Astrocyte (in vitro differentiated cells and primary cell): ENCODE results near the gene DSP. TPM values are rescaled to one million over a fixed set of nuclear protein-coding genes. Genes with fewer than 3 reads are reported as not detected.

Experiments used
- DNase-seq: peaks from one replicate; pipeline ENCODE4 v3.0.0-alpha.2; 2010; ENCODE audit warnings: low read depth
- FAIRE-seq: peaks from 2 replicates; lab custom pipeline; 2011; peaks lifted over from hg19 to GRCh38; lab: Jason Lieb, UNC
- H2AFZ ChIP-seq: 2 replicates; pipeline ENCODE4 v1.6.0; 2012; ENCODE audit warnings: low read depth, low read length, inconsistent platforms
- H3K27ac ChIP-seq: 2 replicates; pipeline ENCODE4 v1.5.1; 2011; ENCODE audit warnings: low read depth, low read length, inconsistent platforms
- H3K27me3 ChIP-seq: 2 replicates; pipeline ENCODE4 v1.6.0; 2011; ENCODE audit warnings: low read length, inconsistent platforms; ENCODE audit not compliant: insufficient read depth
- H3K36me3 ChIP-seq: 2 replicates; pipeline ENCODE4 v1.5.1; 2011; ENCODE audit warnings: low read length, inconsistent platforms; ENCODE audit not compliant: insufficient read depth
- H3K4me1 ChIP-seq: 2 replicates; pipeline ENCODE4 v1.5.1; 2011; ENCODE audit warnings: low read length, inconsistent platforms; ENCODE audit not compliant: insufficient read depth
- H3K4me2 ChIP-seq: 2 replicates; pipeline ENCODE4 v1.6.0; 2012; ENCODE audit warnings: low read length, inconsistent platforms
- H3K4me3 ChIP-seq: 2 replicates; pipeline ENCODE4 v1.5.1; 2011; ENCODE audit warnings: low read depth, mild to moderate bottlenecking, low read length, inconsistent platforms; ENCODE audit not compliant: insufficient read depth
- H3K79me2 ChIP-seq: 2 replicates; pipeline ENCODE4 v1.6.0; 2012; ENCODE audit warnings: mild to moderate bottlenecking, low read length, inconsistent platforms; ENCODE audit not compliant: insufficient read depth
- H3K9ac ChIP-seq: 2 replicates; pipeline ENCODE4 v1.6.0; 2012; ENCODE audit warnings: mild to moderate bottlenecking, low read length, inconsistent platforms
- H3K9me3 ChIP-seq: 2 replicates; pipeline ENCODE4 v1.5.1; 2012; ENCODE audit warnings: low read depth, mild to moderate bottlenecking, low read length, inconsistent platforms; ENCODE audit not compliant: insufficient read depth
- H4K20me1 ChIP-seq: 2 replicates; pipeline ENCODE4 v1.6.0; 2012; ENCODE audit warnings: low read length, inconsistent platforms; ENCODE audit not compliant: insufficient read depth
- H3K27ac Mint-ChIP-seq: one replicate; pipeline ENCODE4 v1.8.0; 2021; ENCODE audit warnings: mild to moderate bottlenecking, mixed read lengths; ENCODE audit not compliant: unreplicated experiment
- H3K27me3 Mint-ChIP-seq: one replicate; pipeline ENCODE4 v1.8.0; 2021; ENCODE audit warnings: low read depth, mixed read lengths; ENCODE audit not compliant: unreplicated experiment
- H3K36me3 Mint-ChIP-seq: one replicate; pipeline ENCODE4 v1.8.0; 2021; ENCODE audit warnings: low read depth, mixed read lengths; ENCODE audit not compliant: unreplicated experiment
- H3K4me1 Mint-ChIP-seq: one replicate; pipeline ENCODE4 v1.8.0; 2021; ENCODE audit warnings: low read depth, mixed read lengths; ENCODE audit not compliant: unreplicated experiment
- H3K4me3 Mint-ChIP-seq: one replicate; pipeline ENCODE4 v1.8.0; 2021; ENCODE audit warnings: mild to moderate bottlenecking, moderate library complexity, mixed read lengths; ENCODE audit not compliant: unreplicated experiment
- H3K9me3 Mint-ChIP-seq: one replicate; pipeline ENCODE4 v1.8.0; 2021; ENCODE audit warnings: mild to moderate bottlenecking, mixed read lengths; ENCODE audit not compliant: unreplicated experiment
- CTCF ChIP-seq: IDR thresholded peaks from 2 replicates; pipeline ENCODE4 v1.5.1; 2011; ENCODE audit warnings: low read depth, mild to moderate bottlenecking, inconsistent platforms, low read length, moderate library complexity; ENCODE audit not compliant: insufficient read depth
- EZH2 ChIP-seq: IDR thresholded peaks from 2 replicates; pipeline ENCODE4 v1.6.1; 2012; ENCODE audit warnings: mild to moderate bottlenecking, low read length, inconsistent platforms; ENCODE audit not compliant: insufficient read depth
- total RNA-seq: library from RNA; stranded (reverse); gene quantifications from 2 replicates; pipeline ENCODE4 v1.2.1, GENCODE V29; 2021

The DSP gene
- total RNA-seq, 1 donor from 2014 or later, result 468 TPM

GRCh38 chr6:7580537-7580926 lies 39.1 kb downstream of the DSP start:
- no peaks in the 10 kb centered on the region for H3K79me2 ChIP-seq

GRCh38 chr6:7580927-7581618 lies 39.6 kb downstream of the DSP start:
- H3K27ac Mint-ChIP-seq, result no peak overlapping the region
- H3K9ac ChIP-seq, result no peak overlapping the region
- H3K9me3 Mint-ChIP-seq, result no peaks in the 10 kb centered on the region
- H3K4me1 ChIP-seq, result no peaks in the 10 kb centered on the region
- no peak for FAIRE-seq
- H3K27me3 ChIP-seq, result no peaks in the 10 kb centered on the region
- H3K4me1 Mint-ChIP-seq, result no peaks in the 10 kb centered on the region
- peaks cover 66% of the 10 kb centered on the region for H3K36me3 ChIP-seq
- peaks cover 18% of the 10 kb centered on the region for H4K20me1 ChIP-seq
- peaks cover 36% of the 10 kb centered on the region for H3K36me3 Mint-ChIP-seq
- no peak overlapping the region for H3K4me2 ChIP-seq
- H3K27me3 Mint-ChIP-seq, result no peaks in the 10 kb centered on the region
- no peaks in the 10 kb centered on the region for H3K79me2 ChIP-seq
- no peak overlapping the region for H3K27ac ChIP-seq
- no peak for DNase-seq
- TF ChIP-seq EZH2 (no peak), CTCF (no peak)
- no peaks in the 10 kb centered on the region for H3K9me3 ChIP-seq
- H3K4me3 ChIP-seq, result no peak overlapping the region
- H3K4me3 Mint-ChIP-seq, result no peak overlapping the region
- H2AFZ ChIP-seq, result no peak overlapping the region

More at GRCh38 chr6:7580537-7580926, 39.1 kb downstream of the DSP start:
- Mint-ChIP-seq H3K36me3 (peaks cover 34% of the 10 kb centered on the region), H3K27me3 (no peaks in the 10 kb centered on the region), H3K4me1 (no peaks in the 10 kb centered on the region), H3K27ac (no peak overlapping the region), H3K4me3 (no peak overlapping the region), H3K9me3 (no peaks in the 10 kb centered on the region)
- FAIRE-seq, result no peak
- Histone ChIP-seq H3K9ac (no peak overlapping the region), H3K4me1 (no peaks in the 10 kb centered on the region), H4K20me1 (peaks cover 18% of the 10 kb centered on the region), H3K27ac (no peak overlapping the region), H3K4me3 (no peak overlapping the region), H3K4me2 (no peak overlapping the region), H3K9me3 (no peaks in the 10 kb centered on the region), H3K27me3 (no peaks in the 10 kb centered on the region), H3K36me3 (peaks cover 67% of the 10 kb centered on the region), H2AFZ (no peak overlapping the region)
- TF ChIP-seq EZH2 (no peak), CTCF (no peak)
- DNase-seq, result no peak

GRCh38 chr6:7585287-7585930 lies 43.9 kb downstream of the DSP start:
- no peak overlapping the region for H3K27ac ChIP-seq
- H3K79me2 ChIP-seq, result peaks cover 4% of the 10 kb centered on the region
- peaks cover 26% of the 10 kb centered on the region for H3K36me3 Mint-ChIP-seq
- TF ChIP-seq CTCF (no peak), EZH2 (no peak)
- peak overlapping the region; percentile 67 for H3K27ac Mint-ChIP-seq
- H3K4me1 ChIP-seq, result peaks cover 3% of the 10 kb centered on the region
- peaks cover 41% of the 10 kb centered on the region for H3K36me3 ChIP-seq
- H3K9me3 Mint-ChIP-seq, result no peaks in the 10 kb centered on the region
- no peak overlapping the region for H3K4me2 ChIP-seq
- H3K27me3 Mint-ChIP-seq, result no peaks in the 10 kb centered on the region
- no peak for DNase-seq
- H3K4me1 Mint-ChIP-seq, result peaks cover 11% of the 10 kb centered on the region
- H3K4me3 Mint-ChIP-seq, result no peak overlapping the region
- FAIRE-seq, result no peak
- H3K9ac ChIP-seq, result no peak overlapping the region
- peaks cover 13% of the 10 kb centered on the region for H4K20me1 ChIP-seq
- H3K27me3 ChIP-seq, result no peaks in the 10 kb centered on the region
- no peaks in the 10 kb centered on the region for H3K9me3 ChIP-seq
- no peak overlapping the region for H3K4me3 ChIP-seq
- H2AFZ ChIP-seq, result no peak overlapping the region
